GM18520 (cell line): Measurements from ENCODE around the gene FIZ1.

ENCODE experiments used
- ATAC-seq: cut with Tn5 transposase; IDR thresholded peaks from one replicate; pipeline ENCODE4 v1.9.1; 2021; ENCODE audit not compliant: unreplicated experiment

The FIZ1 gene, protein sequence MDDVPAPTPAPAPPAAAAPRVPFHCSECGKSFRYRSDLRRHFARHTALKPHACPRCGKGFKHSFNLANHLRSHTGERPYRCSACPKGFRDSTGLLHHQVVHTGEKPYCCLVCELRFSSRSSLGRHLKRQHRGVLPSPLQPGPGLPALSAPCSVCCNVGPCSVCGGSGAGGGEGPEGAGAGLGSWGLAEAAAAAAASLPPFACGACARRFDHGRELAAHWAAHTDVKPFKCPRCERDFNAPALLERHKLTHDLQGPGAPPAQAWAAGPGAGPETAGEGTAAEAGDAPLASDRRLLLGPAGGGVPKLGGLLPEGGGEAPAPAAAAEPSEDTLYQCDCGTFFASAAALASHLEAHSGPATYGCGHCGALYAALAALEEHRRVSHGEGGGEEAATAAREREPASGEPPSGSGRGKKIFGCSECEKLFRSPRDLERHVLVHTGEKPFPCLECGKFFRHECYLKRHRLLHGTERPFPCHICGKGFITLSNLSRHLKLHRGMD

DNA sequence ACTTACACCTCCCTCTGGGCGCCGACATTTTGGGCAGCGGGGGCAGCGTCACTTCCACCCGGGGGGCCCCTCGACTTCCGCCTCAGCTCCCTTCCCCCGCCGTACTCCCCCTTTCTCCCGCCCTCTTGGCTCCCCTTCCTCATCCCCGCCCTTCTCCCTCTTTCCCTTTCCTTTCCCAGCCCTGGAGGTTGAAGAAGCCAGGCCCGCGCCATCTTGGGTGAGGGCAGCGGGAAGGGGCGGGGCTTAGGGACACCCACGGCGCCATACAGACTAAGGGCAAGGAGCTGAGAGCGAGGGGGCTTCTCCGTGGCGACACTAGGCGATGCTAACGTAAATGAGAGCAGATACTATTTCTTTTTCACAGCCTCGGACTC is at the start of gene FIZ1:
FIZ1 (minus strand) TSS at position 50 of the 374 bp plus-strand sequence. CDS start 1,652 bp downstream, outside the sequence.
- peak; percentile 30 for ATAC-seq

DNA sequence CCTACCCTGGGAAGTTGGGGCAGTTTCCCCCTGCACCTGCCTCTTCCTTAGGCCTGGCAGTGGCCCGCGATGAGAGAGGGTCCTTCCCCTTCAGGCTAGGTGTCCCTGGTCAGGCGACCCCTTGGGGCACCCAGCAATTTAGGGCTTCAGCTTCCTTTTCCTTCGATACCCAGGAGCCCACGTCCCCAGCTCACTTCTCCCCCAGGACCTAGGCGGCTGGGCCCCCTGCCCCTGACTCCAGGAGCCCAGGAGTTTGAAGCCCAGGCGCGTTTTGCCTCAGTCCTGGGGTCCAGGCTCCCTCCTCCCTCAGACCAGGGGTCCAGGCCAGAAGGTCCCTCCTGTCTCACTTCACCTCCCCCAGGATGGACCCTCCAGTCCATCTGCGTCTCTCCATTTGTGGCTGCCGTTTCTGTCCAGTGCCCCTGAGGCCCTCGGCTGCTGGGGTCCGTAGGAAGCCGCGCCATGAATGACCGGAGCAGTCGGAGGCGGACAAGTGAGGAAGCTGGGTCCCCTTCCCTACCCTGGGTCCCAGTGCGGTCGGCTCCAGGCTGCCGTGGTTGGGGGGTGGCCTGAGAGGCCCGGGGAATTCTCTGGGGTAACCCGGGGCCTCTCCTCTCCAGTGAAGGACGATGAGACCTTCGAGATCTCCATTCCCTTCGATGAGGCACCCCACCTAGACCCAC is 49.4 kb upstream of the FIZ1 start:
- ATAC-seq = no peak

DNA sequence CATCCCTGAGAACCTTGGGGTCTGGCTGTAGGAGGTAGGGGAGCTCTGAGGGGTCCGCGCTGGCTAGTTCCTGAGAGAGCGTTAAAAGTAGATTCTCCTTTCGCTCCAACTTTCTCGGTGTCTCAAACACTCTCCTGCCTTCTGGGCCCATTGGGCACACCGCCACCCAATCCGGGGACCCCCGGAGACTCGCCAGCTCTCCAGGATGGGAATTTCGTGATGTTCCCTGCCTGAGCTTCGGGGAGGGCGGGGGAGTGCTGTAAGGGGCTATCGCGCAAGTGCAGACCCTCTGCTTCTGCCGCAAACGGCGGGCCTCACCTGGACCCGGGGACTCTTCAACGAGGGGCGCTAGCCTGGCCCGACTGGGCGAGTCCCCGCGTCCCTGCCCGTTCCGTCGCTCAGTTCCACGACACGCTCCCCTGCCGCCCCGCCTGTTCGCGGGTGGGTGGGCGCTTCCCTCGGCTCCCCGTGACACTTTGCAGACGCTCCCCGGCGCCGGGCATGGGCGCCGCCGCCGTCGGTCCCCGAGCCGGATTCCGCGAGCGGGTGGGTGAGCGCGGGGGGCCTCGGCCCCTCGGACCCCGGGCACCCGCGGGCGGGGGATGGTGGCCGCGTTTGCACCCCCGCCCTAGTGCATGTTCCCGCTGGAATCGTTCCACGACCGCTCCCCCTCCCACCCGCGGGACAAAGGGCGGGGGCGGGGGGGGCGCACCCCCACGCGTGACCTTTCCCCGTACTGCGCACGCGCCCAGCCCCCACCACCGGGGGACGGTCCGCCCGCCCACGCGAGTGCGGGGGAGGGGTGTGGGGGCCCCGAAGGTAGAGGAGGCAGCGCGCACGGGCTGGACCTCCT is 48.6 kb upstream of the FIZ1 start, which contains the start of gene CCDC106:
CCDC106 (plus strand) TSS at position 481 of the 853 bp plus-strand sequence. CDS start 835 bp downstream, outside the sequence.
- ATAC-seq = no peak

DNA sequence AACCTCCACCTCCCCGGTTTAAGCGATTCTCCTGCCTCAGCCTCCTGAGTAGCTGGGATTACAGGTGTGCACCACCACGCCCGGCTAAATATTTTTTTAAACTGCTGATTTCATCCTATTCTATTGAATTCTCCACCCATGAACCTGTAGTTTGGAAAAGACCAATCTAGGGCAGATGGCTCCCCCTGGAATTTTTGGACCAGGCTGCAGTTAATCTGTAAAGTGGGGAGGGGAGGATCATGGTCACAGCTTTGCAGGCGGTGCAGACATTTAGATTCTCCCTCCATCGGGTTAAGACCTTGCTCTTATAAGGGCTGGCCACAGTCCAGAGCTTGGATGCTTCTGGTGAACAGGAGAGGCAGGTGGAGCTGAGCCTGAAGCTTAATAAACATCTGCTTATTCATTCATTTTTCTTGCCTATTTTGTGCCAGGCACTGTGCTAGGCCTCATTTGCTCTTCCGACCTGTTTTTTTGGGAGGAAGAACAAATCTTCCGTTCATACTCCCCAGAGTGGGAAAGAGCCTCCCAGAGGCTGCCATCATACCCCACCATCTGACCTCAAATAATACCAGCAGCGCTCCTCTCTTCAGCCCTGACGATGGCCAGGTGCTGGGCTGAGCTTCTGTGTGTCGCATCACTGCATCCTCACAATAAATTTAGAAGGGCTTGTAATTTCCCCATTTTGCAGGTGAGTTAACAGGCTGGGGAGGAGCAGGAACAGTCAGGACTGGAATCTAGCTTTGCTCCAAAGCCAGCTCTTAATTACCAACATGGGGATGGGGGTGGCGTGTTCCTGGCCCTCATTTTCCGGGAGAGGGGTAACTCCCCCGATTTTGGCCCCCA is 47.8 kb upstream of the FIZ1 start:
- ATAC-seq = no peak

DNA sequence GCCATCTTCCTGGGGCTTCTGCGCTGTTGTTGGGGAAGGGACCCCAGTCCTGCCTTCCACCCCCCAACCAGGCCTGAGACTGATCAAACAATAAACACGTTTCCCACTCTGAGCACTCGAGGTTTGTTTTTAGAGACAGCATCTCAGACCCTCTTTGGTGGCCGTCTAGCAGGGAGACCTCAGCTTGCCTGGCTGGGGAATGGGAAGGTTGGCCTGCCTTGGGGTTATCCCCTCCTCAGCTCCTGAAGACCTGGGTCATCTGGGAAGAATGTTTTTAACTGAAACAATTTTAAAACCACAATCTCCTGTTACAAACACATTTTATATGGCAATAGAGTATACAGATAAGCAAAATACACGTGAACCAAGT is 46.2 kb upstream of the FIZ1 start:
- no peak for ATAC-seq

DNA sequence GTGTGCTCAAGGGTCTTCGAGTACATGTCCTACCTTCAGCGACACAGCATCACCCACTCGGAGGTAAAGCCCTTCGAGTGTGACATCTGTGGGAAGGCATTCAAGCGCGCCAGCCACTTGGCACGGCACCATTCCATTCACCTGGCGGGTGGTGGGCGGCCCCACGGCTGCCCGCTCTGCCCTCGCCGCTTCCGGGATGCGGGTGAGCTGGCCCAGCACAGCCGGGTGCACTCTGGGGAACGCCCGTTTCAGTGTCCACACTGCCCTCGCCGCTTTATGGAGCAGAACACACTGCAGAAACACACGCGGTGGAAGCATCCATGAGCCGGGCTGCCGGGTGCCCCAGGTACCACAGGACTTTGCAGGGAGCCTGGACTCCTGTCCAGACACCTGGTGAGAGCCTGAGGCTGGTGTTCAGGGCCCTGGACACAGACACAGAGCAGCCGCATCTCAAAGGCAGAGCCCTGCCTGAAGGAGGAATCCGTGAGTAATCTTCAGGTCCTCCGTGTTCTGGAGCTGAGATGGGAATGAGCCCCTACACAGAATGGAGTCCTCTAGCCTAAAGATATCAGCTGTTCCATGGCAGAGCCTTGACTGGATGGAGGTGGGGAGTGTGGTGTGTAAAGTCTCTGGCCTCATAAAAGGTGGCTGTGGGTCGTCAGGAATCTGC is 45.7 kb upstream of the FIZ1 start:
- ATAC-seq = no peak

DNA sequence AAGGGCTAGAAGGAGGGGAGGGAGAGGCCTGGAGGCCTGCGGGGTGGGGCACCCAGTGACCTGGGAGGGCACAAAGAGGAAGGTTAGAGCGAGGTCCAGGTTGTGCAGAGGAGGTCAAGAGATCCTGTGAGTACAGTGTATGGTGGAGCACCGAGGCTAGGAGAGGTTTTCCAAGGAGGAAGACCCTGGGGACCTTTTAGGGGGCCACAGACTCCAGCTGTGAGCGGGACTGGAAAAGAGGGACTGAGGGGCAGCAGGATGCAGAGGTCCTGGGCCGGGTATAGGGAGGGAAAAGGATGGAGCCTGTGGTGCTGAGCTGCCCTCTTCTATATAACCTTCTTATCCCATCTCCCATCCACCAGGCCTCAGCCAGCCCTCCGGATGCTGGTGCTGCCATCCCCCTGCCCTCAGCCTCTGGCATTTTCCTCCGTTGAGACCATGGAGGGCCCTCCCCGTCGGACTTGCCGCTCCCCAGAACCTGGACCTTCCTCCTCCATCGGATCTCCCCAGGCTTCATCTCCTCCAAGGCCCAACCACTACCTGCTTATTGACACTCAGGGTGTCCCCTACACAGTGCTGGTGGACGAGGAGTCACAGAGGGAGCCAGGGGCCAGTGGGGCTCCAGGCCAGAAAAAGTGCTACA is 45.0 kb upstream of the FIZ1 start:
- ATAC-seq = no peak

DNA sequence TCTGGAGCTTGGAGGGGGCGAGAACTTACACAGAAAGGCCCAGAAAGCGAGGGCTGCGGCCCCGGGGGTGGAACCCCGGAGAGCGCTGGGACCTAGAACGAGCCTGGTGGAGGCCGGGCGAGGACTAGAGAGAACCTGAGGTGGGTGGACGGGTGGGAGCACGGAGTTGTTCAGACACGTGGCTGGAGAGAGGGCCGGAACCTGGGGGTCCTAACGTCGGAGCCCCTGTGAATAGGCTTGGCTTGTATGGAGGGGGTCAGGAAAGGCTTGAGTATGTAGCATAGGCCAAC is 44.5 kb upstream of the FIZ1 start:
- no peak for ATAC-seq

DNA sequence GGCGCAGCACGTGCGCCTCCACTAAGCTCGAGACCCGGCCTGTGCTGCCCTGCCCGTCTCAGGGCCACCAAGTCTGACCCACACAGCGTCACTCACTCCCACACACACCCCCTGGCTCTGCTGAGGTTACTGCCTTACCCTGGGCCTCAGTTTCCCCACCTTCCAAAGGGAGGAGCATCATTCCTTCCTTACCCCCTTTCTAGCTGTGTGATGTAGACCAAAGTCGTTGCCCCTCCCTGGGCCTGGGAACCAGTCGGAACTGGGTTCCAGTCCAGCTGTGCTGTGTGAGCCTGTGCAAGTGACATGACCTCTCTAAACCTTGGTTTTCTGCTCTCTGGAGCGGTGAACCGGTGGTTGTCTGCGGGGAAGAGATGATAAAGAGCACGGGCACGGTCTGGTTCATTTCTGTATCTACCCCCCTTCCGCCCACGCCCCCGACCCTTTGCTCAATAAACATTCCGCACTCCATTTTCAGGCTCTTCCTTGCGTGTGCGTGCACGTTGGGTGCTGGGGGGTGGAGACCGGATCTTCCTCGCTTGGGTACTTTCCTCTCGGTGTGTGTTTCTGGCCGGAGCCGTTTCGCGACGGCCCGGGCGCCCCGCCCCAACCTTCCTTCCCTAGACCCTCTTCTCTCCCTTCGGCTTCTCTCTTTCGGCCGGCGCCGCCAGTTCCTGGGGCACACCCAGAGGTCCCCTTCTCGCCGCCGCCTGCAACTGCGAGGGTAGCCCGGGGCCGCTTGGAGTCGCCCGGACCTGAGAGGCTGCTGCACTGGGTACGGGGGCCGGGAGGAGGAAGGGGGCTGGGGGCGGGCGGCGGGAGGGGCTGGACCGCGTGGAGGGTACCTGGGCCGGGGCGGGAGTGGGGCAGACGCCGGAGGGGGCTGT is 43.9 kb upstream of the FIZ1 start, which contains the start of gene ZNF581:
ZNF581 (plus strand) TSS at position 647 of the 884 bp plus-strand sequence. CDS start 923 bp downstream, outside the sequence.
- ATAC-seq = no peak

DNA sequence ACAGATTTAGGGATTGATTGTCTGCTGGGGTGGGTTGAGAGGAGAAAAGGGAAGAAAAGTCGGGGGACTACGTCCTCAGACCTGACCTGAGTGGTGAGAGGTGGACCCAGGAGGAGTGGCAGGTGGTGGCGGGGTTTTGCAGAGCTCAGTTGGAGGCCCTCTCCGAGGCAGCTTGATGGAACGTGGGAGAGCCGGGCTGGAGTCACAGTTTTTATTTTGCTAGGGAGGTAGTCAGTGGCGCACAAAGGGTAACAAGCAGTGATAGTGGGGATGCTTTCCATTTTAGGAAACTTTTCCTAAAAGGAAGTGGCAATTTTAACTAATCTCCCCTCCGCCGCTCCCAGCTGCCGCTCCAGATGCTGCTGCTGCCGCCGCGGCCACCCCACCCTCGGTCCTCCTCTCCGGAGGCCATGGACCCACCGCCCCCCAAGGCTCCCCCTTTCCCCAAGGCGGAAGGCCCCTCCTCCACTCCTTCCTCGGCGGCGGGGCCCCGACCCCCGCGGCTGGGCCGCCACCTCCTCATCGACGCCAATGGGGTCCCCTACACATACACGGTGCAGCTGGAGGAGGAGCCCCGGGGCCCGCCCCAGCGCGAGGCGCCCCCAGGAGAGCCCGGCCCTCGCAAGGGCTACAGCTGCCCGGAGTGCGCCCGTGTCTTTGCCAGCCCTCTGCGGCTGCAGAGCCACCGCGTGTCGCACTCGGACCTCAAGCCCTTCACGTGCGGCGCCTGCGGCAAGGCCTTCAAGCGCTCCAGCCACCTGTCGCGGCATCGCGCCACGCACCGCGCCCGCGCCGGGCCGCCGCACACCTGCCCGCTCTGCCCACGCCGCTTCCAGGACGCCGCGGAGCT is 43.1 kb upstream of the FIZ1 start:
- ATAC-seq = no peak

DNA sequence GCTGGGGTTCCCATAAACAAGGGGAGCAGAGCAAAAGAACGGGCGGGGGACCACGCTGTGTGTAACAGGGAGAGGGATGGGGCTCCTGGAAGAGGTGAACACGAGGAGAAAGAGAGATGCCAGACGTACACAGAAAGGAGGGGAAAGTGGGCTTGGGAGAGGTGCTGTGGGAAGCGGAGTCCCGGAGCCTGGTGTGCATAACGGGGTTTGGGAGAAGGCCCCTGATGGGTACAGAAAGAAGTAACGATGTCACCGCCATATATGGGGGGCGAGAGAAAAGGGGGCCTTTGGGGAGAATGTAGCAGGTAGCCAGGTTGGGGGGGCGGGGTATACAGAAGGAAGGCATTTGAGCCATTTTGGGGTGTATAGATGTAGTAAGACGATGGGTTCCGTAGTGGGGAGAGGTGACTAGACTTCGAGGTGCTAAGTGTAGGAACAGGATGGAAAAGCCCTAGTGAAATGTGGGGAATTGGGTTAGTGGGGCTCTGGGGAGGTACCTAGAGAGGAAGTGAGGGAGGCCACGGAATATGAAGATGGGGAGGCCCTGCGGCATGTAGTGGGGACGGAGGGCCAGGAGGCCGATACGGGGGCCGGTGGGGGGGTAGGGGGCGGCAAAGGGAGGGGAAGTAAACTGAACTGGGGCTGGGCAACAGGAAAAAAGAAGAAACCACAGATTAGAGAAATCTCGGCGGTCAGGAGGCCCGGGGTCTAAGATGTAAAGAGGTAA is 42.3 kb upstream of the FIZ1 start:
- no peak for ATAC-seq

DNA sequence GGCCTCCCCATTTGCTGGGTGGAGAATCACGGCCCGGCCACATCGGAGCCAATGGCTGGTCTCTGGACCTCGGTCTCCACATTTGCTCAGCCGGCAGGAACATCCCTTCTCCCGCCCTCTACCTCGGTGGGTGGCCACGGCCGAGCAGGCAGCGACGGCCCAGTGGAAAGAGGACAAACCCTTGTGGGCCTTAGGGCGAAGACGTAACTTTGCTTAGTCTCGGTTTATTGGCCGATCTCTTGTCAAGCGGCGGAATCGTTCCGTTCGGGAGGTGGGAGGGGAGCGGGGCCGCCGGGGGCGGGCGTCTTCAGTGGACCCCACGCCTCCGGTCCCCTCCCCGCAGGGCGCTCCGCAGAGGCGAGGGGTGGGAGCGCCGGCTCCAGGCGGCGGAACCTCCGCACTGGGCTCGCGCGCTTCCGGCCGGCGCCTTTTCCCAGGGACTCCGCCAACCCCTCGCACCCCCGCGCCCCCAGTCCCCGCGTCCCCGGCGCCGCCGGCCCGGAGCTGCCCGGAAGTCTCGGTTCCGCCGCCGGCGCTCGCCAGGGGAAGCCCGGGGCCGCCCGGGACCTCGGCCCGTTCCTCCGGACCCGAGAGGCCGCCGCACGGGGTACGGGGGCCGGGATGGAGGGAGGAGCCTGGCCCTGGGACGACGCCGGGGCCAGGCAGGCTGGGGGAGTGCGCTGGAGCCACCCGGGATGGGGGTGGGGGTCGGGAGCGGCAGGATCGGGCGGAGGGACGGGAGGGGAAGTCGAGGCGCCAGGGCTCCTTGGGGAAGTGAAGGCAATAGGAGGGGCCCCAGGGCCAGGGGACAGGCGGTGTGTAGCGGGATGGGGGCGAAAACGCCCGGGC is 41.5 kb upstream of the FIZ1 start, which contains the start of gene ZNF580:
ZNF580 (plus strand) TSS at position 426 of the 849 bp plus-strand sequence. CDS start 1,507 bp downstream, outside the sequence.
- no peak for ATAC-seq

DNA sequence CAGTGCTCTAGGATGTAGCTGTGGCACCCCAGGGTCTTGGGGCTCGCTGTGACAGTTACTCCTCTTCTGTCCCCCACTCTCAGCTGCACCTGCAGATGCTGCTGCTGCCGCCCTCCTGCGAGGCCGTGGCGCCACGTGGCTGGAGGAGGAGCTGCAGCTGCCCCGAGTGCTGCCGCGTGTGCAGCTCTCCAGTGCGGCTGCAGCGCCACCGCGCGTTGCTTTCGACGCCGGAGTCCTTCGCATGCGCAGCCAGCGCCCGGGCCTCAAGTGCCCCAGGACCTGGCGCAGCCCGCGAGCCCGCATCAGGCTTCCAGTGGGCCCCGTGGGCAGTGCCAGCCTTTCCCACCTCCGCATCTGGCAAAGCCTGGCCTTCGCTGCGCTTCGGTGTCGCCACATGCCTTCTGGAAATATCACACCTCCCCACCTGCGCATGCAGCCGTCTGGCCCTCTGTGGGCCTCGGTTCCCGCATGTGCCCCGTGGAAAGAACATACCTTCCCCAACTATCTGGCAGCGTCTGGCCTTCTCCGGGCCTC is 40.8 kb upstream of the FIZ1 start:
- peak; percentile 24 for ATAC-seq

DNA sequence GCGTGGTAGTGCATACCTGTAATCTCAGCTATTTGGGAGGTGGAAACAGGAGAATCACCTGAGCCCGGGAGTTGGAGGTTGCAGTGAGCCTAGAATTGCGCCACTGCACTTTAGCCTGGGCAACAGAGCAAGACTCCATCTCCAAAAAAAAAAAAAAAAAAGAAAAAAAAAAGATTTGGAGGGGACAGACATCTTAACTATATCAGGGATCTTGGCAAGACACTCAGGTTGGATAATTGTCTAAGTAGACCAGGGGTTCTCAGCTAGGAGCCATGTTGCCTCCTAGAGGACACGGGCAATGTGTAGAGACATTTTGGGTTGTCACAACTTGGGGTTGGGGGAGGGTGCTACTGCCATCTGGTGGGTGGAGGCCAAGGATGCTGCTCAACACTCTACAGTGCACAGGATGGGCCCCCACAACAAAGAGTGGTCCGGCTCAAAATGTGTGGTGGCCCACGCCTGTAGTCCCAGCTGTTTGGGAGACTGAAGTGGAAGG is 39.6 kb upstream of the FIZ1 start:
- no peak for ATAC-seq

DNA sequence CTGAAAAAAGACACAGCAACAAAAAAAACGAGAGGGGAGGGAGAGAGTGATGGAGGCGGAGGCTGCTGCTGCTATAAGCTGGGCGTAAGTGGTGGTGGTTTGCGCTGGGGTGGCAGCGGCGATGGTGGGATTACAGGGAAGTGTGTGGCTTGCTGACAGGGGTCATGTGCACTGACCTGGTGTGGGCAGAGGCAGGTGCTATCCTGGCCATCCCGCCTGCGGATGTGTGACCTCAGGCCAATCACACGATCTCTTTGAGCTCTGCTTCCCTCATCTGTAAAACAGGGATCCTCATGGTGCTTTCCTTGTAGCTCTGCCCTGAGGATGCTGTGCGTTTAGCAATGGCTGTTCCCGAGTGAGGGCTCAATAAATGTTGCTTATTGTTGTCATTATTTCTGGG is 38.2 kb upstream of the FIZ1 start:
- ATAC-seq = no peak
